Sigmoid colon (tissue), 7 donors: Measurements from ENCODE around the gene ACOT7. TPM values are rescaled to one million over a fixed set of nuclear protein-coding genes. Genes with fewer than 3 reads are reported as not detected.

ENCODE experiments used
- DNase-seq: peaks from one replicate; pipeline ENCODE4 v3.0.0-alpha.2; 2019
- H3K27ac ChIP-seq, 4 donors: fragments of 200-600 bp; sonication (generic); one replicate each; pipeline ENCODE4 v1.5.1; 2016 to 2019; ENCODE audit warnings: mild to moderate bottlenecking in 1 of 4
- H3K27me3 ChIP-seq, 3 donors: fragments of 200-600 bp; sonication (generic); one replicate each; pipeline ENCODE4 v1.5.1; 2019; ENCODE audit warnings: mild to moderate bottlenecking in 1 of 3
- H3K36me3 ChIP-seq, 4 donors: fragments of 200-600 bp; sonication (generic); one replicate each; pipeline ENCODE4 v1.5.1; 2016 to 2019
- H3K4me1 ChIP-seq, 4 donors: fragments of 200-600 bp; sonication (generic); one replicate each; pipeline ENCODE4 v1.5.1; 2017 to 2019
- H3K4me3 ChIP-seq, 4 donors: fragments of 200-600 bp; sonication (generic); one replicate each; pipeline ENCODE4 v1.5.1; 2017 to 2019; ENCODE audit warnings: mild to moderate bottlenecking in 2 of 4, moderate library complexity in 1 of 4
- H3K9me3 ChIP-seq, 4 donors: fragments of 200-600 bp in 3 of 4; sonication (generic) in 3 of 4; one replicate each; pipeline versions ENCODE4 v1.5.1 to v1.6.1; 2013 to 2019
- EP300 ChIP-seq, 4 donors: sonication (generic); formaldehyde crosslinking; IDR thresholded peaks; one replicate each; pipeline ENCODE4 v1.6.1; 2017; ENCODE audit warnings: antibody characterized with exemption in 4 of 4
- POLR2A ChIP-seq, 2 donors: fragments of 450-650 bp; IDR thresholded peaks; one replicate each; pipeline ENCODE4 v1.6.1; 2016; ENCODE audit warnings: antibody characterized with exemption in 2 of 2, mild to moderate bottlenecking in 2 of 2, moderate library complexity in 2 of 2
- POLR2AphosphoS5 ChIP-seq, 4 donors: sonication (generic); formaldehyde crosslinking; IDR thresholded peaks; one replicate each; pipeline ENCODE4 v1.6.1; 2017; ENCODE audit warnings: antibody characterized with exemption in 4 of 4
- WGBS, 2 donors: extraction: QIAGEN DNeasy Blood & Tissue Kit; methylation state at CpG; one replicate each; pipeline ENCODE4 v1.1.7; 2013; 5-methylcytosine and 5-hydroxymethylcytosine counted together
- intact Hi-C: fragments of 100-400 bp; cut with DNase I; formaldehyde crosslinking; loops from one replicate; pipeline ENCODE4 v1.15.1; 2023
- polyA plus RNA-seq, 3 donors: library from polyadenylated mRNA; stranded (reverse); fragments of 200-250 nt; gene quantifications; one replicate each; pipeline ENCODE4 v1.2.3, GENCODE V29; 2013
- total RNA-seq, 4 donors: library from RNA; depleted of rRNA; stranded (reverse); fragments of >200 nt; gene quantifications; one replicate each; pipeline ENCODE4 v1.1.0, GENCODE V29; 2016
- TF ChIP-seq, protein P1 (sequence below), 4 experiments: fragments of 450-650 bp in 3 of 4; fragments of 200-600 bp in 1 of 4; IDR thresholded peaks; one replicate each; pipeline ENCODE4 v1.5.1; 2016 to 2019; ENCODE audit warnings: antibody characterized with exemption in 4 of 4, mild to moderate bottlenecking in 3 of 4, moderate library complexity in 2 of 4
- donor health status: healthy with polysubstance abuse.
- donor health status: Bipolar disorder and iron deficiency.
- donor health status: healthy.

Gene ACOT7
- total and polyA plus RNA-seq, 7 donors, result 17.9 to 81.0 (median 26.5) TPM

- Histone ChIP-seq H3K36me3 (no peaks in the 10 kb centered on the region), H3K4me1 (peaks cover 0 to 30% (median 17%) of the 10 kb centered on the region in 4 donors), H3K27me3 (no peaks in the 10 kb centered on the region), H3K4me3 (peak overlapping the region in 2 of 4 donors; percentile 7 to 16), H3K27ac (peak overlapping the region; percentile 1 to 93 (median 85)), H3K9me3 (no peaks in the 10 kb centered on the region)
- DNase-seq, result peak; percentile 92
- TF ChIP-seq EP300 (IDR thresholded peaks at IDR 0.05) (peak in 2 of 4 donors; percentile 33 to 76), POLR2AphosphoS5 (IDR thresholded peaks at IDR 0.05) (peak in 3 of 4 donors; percentile 63 to 85 (median 73))
- TF ChIP-seq, protein P1, sequence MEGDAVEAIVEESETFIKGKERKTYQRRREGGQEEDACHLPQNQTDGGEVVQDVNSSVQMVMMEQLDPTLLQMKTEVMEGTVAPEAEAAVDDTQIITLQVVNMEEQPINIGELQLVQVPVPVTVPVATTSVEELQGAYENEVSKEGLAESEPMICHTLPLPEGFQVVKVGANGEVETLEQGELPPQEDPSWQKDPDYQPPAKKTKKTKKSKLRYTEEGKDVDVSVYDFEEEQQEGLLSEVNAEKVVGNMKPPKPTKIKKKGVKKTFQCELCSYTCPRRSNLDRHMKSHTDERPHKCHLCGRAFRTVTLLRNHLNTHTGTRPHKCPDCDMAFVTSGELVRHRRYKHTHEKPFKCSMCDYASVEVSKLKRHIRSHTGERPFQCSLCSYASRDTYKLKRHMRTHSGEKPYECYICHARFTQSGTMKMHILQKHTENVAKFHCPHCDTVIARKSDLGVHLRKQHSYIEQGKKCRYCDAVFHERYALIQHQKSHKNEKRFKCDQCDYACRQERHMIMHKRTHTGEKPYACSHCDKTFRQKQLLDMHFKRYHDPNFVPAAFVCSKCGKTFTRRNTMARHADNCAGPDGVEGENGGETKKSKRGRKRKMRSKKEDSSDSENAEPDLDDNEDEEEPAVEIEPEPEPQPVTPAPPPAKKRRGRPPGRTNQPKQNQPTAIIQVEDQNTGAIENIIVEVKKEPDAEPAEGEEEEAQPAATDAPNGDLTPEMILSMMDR (IDR thresholded peaks at IDR 0.05), result no peak
- 79 to 81% methylated on average over 22 of the region's 22 CpGs for WGBS, 2 donors
- intact Hi-C loops, result no loop called here
Measured at GRCh38 chr1:6385488-6386191, 7.9 kb downstream of the ACOT7 start.

DNA sequence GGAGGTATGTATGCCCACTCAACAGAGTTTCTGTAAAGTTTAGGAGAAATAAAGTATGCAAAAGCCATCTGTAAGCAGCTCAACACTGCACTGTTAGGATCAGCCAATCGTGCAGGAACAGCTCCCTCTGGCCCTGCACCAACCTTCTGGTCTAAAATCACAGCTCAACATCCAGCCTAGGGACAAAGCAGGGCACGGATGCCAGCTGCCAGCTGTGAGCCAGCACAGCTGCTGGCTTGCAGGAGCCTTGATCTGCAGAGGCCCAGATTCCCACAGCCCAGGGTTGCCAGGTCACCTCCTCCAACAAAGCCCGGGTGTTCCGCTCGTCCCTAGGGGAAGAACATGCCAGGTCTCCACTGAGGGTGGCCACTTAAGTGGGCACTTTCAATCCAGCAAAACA is 8.6 kb downstream of the ACOT7 start:
- WGBS, 2 donors, result 83 to 90% methylated on average over 5 of the region's 5 CpGs
- H3K4me1 ChIP-seq, result peaks cover 0 to 30% (median 17%) of the 10 kb centered on the region in 4 donors
- peak overlapping the region in 2 of 4 donors; percentile 7 to 16 for H3K4me3 ChIP-seq
- no peaks in the 10 kb centered on the region for H3K27me3 ChIP-seq
- H3K36me3 ChIP-seq, result no peaks in the 10 kb centered on the region
- H3K27ac ChIP-seq, result peak overlapping the region; percentile 1 to 93 (median 85)
- intact Hi-C loops, result no loop called here
- TF ChIP-seq, protein P1 (IDR thresholded peaks at IDR 0.05), result no peak
- TF ChIP-seq POLR2AphosphoS5 (IDR thresholded peaks at IDR 0.05), result peak in 3 of 4 donors; percentile 19 to 57 (median 40)
- peak; percentile 88 for DNase-seq
- no peaks in the 10 kb centered on the region for H3K9me3 ChIP-seq

- no peak overlapping the region for H3K4me3 ChIP-seq
- H3K9me3 ChIP-seq, result no peaks in the 10 kb centered on the region
- H3K4me1 ChIP-seq, result peaks cover 0 to 30% (median 17%) of the 10 kb centered on the region in 4 donors
- intact Hi-C loops, result no loop called here
- no peak for DNase-seq
- TF ChIP-seq POLR2AphosphoS5 (IDR thresholded peaks at IDR 0.05) (no peak), EP300 (IDR thresholded peaks at IDR 0.05) (no peak), POLR2A (IDR thresholded peaks at IDR 0.05) (no peak)
- TF ChIP-seq, protein P1 (IDR thresholded peaks at IDR 0.05), result no peak
- WGBS, 2 donors, result 94 to 96% methylated on average over 1 of the region's 1 CpG
- H3K27ac ChIP-seq, result peak overlapping the region in 3 of 4 donors; percentile 83 to 93 (median 87)
- no peaks in the 10 kb centered on the region for H3K36me3 ChIP-seq
- H3K27me3 ChIP-seq, result no peaks in the 10 kb centered on the region
Measured at GRCh38 chr1:6384135-6384534, 9.4 kb downstream of the ACOT7 start.

GRCh38 chr1:6380037-6380436 is 13.5 kb downstream of the ACOT7 start:
- Histone ChIP-seq H3K4me3 (no peak overlapping the region), H3K27ac (no peak overlapping the region), H3K4me1 (peaks cover 0 to 11% (median 7%) of the 10 kb centered on the region in 4 donors), H3K9me3 (no peaks in the 10 kb centered on the region), H3K36me3 (no peaks in the 10 kb centered on the region), H3K27me3 (no peaks in the 10 kb centered on the region)
- intact Hi-C loops, result no loop called here
- DNase-seq, result no peak
- TF ChIP-seq POLR2A (IDR thresholded peaks at IDR 0.05) (no peak), EP300 (IDR thresholded peaks at IDR 0.05) (no peak), POLR2AphosphoS5 (IDR thresholded peaks at IDR 0.05) (no peak)
- TF ChIP-seq, protein P1 (IDR thresholded peaks at IDR 0.05), result no peak
- 95 to 96% methylated on average over 7 of the region's 7 CpGs for WGBS, 2 donors
